GM19099 (cell line): ENCODE data around the gene FAM241A.

Source experiments
- POLR2A ChIP-seq: IDR thresholded peaks from 3 replicates; pipeline ENCODE4 v1.6.1; 2011; ENCODE audit warnings: low read depth; ENCODE audit not compliant: insufficient read length; ENCODE audit errors: extremely low read depth

Gene FAM241A

DNA sequence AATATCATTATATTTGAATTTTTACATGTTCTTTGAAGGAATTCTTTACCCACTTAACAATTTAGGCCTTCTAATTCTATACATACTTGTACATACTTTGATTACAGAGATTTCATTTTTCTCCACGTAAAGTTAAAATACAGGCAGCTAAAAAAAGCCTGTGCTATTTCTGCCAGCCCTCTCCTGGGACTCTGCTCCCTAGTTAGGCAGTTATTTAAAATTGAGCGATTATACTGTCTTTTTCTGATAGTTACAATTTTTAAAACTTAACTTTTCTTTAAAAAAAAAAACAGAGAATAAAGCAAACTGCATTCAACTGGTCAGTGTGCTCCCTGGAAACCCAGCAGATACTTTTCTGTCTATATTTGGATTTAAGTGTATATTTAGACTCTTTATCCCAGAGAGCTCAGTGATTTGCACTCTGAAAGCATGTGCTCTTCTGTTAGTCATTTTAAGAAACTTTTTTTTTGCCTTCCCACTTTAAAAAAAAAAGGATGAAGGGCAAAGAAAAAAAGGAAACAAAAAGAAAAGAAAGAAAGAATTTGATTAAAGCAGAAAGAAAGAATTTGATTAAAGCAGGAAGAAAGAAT is 18.1 kb upstream of the FAM241A start:
- TF ChIP-seq POLR2A: no peak

DNA sequence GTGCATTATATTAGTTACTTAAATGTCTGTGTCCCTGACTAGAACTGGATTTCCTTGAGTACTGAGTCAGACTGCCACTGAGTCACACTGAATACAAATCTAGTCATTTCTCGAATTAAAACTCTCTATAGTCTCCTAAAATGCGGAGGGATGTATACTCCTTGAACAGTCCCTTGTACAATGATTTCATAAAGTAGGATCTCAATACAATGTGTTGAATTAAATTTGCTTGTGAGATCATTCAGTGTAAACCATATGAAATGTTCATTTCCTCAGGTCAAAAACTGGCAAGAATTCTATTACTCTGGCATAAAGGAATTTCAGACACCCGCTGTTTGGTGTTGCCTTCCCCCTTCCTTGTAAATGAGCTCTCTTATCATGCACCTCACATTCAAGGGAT is 17.5 kb upstream of the FAM241A start:
- TF ChIP-seq POLR2A: no peak

DNA sequence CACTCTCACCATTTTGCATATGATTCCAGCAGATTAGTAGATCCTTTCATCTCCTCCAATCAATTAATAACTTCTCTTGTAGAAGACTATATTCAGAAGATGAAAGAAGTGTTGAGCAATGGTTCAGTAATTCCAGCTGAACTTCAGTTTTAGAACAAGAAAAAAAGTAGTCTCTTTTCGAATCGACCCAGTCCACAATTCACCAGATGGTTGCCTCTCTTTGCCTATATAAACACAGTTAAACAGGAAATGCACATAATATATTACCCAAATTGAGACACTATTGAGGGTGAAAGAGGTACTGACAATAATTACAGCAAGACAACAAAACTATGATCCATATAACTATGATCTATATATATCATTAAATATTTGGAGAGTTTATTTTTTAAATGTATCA is 16.8 kb upstream of the FAM241A start:
- TF ChIP-seq POLR2A: no peak

- TF ChIP-seq POLR2A: no peak
These were observed 14.3 kb upstream of the FAM241A start for GRCh38 chr4:112130906-112131305.

- no peak for TF ChIP-seq POLR2A
These were observed 8.7 kb upstream of the FAM241A start for GRCh38 chr4:112136551-112136950.

- TF ChIP-seq POLR2A: no peak
These were observed 6.7 kb upstream of the FAM241A start for GRCh38 chr4:112138538-112138937.

DNA sequence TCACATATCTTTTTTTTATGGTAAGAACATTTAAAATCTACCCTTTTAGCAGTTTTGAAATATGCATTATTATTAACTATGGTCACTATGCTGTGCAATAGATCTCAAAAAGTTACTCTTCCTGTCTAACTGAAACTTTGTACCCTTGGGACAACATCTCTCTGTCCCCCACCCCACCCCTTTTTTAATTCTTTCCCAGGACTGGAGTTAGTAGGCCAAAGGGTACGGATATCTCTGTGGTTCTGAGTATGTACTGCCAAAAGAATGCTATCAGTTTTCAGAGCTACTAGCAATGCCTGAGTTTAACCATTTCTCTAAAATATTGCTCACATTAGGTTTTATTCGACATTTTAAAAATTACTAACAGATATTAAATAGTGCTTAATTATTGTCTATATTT is 4.7 kb upstream of the FAM241A start:
- no peak for TF ChIP-seq POLR2A

DNA sequence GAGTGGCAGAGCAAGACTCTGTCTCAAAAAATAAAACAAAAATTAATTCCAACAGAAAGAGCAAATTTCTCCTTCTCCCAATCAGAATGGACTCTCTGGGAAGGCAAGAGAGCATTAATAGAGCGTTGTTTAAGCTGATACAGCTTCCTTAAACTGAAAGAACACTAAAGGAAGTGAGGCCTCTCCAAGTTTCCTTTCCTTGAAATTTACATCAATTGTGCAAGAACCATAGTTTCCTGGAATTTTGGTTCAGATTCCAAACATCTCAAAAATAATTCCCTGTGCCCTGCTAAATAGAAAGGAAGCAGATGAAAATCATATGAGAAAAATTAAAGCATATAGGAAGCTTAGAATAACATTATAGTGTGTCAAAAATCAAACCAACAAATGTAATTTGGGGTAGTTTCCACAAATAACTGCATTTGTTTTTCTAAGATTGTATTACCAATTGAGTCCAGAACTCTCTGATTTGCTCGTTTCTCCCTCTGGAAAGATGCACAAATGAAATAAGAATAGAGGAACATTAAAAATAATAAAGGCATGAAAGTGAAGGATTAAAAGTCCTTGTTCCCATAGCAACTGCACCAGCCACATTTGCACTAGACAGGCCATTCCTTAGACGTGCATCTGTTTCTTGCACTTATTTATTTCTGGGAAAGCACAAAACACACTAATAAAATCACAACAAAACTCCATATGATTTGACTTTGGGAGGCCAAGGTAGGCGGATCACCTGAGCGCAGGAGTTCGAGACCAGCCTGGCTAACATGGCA is 3.7 kb upstream of the FAM241A start:
- no peak for TF ChIP-seq POLR2A

- TF ChIP-seq POLR2A: no peak
These were observed 3.1 kb upstream of the FAM241A start for GRCh38 chr4:112142182-112142581.

DNA sequence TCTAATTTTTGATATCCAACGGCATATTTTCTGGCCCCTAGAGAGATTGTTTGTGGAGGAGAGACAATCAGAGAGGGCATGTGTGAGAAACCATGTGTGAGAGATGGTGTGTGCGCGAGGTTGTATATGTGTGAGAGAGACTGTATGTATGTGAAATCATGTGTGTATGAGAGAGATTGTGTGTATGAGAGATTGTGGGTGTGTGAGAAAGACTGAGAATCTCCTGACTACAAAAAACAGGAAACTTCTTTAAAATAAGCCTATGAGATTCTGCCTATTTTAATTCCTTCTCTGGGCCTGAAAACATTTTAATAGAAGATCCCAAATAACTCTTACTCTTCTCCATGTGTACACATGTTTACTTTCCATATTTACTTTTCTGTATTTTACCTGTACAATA is 1.5 kb upstream of the FAM241A start:
- TF ChIP-seq POLR2A: no peak

- TF ChIP-seq POLR2A: no peak
These were observed 518 bp upstream of the FAM241A start for GRCh38 chr4:112144546-112145325.

- no peak for TF ChIP-seq POLR2A
These were observed 692 bp downstream of the FAM241A start for GRCh38 chr4:112145790-112146501.

- TF ChIP-seq POLR2A: no peak
These were observed 1.2 kb downstream of the FAM241A start for GRCh38 chr4:112146502-112146813.

DNA sequence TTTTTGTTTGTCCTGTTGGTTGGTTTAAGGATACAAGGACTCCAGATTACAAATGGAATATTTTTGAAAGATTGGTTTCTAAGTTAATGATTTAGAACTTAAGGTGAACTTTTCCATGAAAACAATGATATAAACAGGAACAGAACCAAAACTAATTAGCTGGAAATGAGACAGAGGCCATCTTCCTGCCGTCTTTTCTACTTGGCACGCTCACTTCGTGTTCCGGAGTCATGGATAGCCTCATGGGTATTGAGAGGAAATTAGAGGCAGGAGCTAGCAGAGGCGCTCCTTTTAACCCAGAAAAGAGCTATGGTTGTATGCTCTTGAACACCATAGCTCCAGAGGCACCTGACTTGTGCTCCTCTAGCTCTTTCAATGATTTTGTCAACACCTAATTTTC is 2.4 kb downstream of the FAM241A start:
- TF ChIP-seq POLR2A: no peak

- no peak for TF ChIP-seq POLR2A
These were observed 5.7 kb downstream of the FAM241A start for GRCh38 chr4:112150920-112151319.
